ENCODE measurements around the gene PNMA8B.

DNA sequence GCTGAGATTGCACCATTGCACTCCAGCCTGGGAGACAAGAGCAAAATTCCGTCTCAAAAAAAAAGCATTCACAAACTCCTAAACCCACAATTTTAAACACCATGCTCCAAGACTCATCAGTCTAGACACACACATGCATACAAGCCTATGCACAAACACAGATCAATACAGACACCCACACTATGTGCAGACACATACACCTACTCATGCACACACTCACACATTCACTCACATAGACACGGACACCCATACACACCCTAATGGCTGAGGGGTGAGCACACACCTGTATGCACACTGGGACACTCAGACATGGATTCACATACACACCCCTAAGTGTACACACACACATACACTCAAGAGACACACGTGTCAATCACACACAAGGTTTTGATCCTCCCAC, 9.3 kb downstream of the PNMA8B start:
- TF ChIP-seq CTCF (IDR thresholded peaks at IDR 0.05) (no peak), POLR2A (IDR thresholded peaks at IDR 0.05) (no peak)
